ENCODE data around the gene TAS1R3.
"Not testable (repeated sequence)": the region's sequence is repeated elsewhere in the genome, so short reads cannot be mapped to it uniquely, and the experiment has no call there.

TAS1R3 gene

DNA sequence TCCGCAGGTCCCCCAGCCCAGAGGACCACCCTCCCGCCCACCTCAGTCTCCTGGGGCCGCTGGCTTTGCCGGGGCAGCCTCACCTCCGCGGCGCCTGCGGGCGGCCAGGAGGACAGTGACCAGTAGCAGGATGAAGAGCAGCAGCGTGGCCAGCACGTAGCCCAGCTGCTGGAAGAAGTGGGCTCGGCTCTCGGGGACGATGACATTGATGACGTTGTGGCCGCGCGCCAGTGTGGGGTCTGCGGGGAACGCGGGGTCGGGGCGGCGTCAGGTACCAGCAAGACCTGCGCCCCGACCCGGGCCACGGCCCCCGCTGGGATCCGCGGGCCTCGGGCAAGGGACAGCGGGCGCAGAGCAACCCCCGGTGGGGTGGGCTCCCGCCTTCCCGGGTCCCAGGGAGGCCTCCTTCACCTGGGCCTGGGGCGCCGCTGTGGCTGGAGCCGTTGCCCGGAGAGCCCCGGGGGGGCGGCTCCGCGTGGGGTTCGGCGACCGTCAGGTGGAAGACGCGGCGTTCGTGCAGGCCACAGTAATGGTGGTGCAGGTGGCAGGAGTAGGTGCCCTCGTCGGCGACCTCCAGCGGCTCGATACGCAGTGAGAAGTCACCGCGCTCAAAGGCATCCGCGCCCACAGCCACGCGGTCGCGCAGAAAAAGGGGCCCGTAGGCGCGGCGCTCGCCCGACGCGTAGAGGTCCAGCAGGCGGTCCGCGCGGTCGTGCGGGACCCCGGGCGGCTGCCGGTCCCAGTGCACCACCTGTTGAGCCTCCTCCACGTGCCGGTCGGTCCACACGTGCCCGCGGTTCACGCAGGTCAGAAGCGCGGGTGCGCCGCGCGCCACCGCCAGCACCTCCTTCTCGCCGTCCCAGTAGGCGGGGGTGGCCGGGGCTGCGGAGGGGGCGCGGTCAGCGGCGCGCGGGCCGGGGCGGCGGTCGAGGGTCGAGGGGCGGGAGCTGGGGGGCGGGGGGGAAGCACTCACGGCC lies 23.5 kb downstream of the TAS1R3 start:
- no peak for DNase-seq (ENCODE audit: low spot score)

GRCh38 chr1:1355416-1355815 lies 24.3 kb downstream of the TAS1R3 start:
- DNase-seq (ENCODE audit: low spot score), result no peak

GRCh38 chr1:1356166-1356795 lies 25.2 kb downstream of the TAS1R3 start:
- no peak for DNase-seq (ENCODE audit: low spot score)

DNA sequence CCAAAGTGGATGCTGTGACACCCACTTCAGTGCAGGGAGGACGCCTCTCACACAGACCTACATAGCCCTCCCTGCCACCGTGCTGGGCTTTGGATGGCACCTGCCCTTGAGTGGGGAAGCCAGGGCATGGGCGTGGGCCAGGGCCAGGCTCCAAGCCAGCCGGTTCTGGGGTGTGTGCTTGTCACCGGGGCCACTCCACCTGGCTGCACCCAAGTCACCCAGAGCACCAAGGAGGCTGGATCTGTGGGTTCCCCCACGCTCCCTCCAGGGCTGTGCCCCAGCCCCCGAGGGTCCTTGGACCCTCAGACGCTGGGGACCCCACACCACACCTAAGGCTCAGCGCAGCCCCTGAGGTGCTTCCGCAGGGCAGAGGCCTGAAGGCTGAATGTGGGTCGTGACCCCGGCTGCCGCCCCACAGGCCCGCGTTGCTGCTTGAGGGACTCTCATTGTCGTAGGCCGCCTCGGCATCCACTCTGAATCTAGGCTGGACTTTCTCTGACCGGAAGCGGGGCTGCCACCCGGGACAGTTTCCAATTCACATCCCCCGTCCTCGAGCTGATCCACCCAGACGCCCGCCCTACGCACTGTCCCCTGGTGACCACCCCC lies 25.8 kb downstream of the TAS1R3 start:
- no peak for DNase-seq (ENCODE audit: low spot score)

- no peak for DNase-seq (ENCODE audit: low spot score)
Observed at GRCh38 chr1:1357871-1358432, 26.9 kb downstream of the TAS1R3 start.

GRCh38 chr1:1358433-1359271 lies 27.6 kb downstream of the TAS1R3 start, which contains the start of gene MXRA8:
MXRA8 (minus strand) TSS chr1:1358555; CDS start chr1:1358504, 51 bp downstream.
- no peak for DNase-seq (ENCODE audit: low spot score)

DNA sequence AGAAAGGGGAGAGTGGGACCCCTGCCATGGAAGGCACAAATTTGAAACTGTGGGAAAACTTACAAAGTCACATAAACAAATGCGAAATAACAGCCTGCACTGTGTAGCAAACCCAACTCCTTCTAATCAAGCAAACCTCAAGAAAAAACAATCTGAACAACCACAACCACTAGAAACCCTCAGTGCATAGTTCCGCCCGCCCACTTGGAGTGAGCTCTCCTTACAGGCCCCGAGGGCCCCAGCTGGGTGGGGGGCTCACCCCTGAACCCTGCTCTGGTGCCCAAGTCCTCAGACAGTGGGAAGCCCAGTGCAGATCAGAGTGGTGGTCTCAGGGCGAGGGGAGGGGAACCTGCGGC lies 28.2 kb downstream of the TAS1R3 start:
- no peak for DNase-seq (ENCODE audit: low spot score)

DNA sequence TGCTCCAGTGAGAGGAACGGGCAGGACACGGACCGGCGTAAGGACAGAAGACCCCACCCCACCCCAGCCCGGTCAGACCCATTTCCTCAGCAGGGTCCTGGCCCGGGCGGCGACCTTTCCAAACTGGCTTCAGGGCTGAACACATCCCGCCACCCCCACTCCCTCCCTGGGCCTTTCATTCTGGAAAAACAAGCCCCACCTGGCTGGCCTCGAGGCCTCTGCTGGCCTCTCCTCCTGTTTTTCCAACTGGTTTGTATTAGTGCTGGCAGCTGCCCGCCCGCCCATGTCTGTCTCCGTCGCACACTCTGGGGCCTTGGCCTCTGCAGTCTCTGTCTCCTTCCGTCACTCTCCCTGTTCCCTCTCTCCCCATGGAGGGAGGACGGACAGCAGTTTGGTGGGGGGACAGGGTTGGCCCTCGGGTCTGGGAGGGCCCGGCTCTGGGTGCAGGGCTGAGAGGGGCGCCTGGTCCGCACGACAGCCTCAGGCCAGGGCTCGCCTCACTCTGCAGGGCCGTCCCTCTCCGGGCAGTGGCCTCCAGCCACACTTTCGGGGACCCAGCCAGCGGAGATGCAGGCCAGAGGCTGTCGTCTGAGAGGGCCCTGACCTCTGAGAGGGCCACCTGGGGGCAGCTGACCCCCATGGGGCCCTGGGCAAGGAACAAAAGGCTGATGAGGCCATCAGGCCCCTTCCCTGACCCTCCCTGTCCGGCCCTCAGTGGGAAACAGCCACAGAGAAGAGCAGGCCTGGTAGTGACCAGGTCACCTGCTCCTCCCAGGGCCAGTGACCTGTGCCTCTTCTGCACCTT lies 28.8 kb downstream of the TAS1R3 start:
- DNase-seq (ENCODE audit: low spot score), result no peak

DNA sequence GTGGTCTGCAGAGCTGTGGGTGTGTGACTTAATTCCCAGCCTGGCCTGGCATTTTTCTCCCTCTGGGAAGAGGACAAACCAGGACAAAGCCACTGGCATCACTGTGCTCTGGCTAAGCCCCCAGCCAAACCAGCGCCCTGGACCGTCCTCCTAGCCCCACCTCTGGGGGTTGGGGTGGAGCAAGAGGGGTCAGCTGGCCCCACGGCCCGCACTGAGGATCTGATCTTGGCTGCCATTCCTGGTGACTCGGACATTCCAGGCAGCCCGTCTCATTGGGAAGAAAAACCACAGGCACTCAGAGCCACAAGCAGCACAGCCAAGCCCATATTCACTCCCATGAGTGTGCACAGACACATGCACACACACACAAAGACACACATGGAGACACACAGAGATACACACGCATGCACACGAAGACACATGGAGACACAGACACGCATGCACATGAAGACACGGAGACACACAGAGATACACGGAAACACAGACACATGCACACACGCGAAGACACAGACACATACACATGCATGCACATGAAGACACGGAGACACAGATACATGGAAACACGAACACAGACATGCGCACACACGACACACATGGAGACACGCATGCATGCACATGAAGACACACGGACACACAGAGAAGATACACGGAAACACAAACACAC lies 29.6 kb downstream of the TAS1R3 start:
- DNase-seq (ENCODE audit: low spot score), result no peak

DNA sequence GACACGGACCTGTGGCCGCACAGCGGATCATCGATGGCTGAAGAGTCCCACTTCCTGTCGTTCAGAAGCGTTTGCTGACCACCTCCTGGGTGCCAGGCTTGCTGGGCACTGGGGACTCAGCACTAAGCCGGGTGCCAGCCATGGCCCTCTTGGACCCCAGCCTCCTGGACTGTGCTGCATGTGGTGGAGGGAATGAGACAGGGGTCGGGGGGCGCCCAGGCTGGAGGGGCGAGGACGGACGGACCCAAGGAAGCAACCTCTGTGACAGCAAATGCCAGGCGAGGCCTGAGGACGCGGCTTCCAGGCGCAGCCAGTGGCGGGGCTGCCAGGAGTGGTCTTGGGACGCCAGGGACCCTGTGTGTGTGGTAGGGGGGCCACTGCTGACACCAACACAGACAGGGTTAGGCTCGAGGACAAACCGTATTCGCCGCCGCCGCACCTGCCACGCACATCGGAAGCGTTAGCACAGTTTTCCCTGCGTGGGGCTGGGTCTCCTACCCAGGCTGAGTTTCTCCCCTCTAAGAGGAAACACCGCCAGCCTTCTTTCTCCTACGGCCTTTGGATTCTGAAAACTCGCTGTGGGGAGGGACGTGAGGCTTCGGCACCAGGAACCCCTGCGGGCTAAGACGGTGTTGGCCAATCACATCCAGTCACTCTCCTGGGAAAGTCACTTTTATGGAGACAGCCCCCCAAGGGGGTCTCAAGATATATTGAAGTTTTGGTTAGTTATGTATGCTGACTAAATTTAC lies 30.3 kb downstream of the TAS1R3 start:
- DNase-seq (ENCODE audit: low spot score), result no peak

- DNase-seq (ENCODE audit: low spot score), result no peak
Observed at GRCh38 chr1:1361982-1362423, 30.9 kb downstream of the TAS1R3 start.

- DNase-seq (ENCODE audit: low spot score), result no peak
Observed at GRCh38 chr1:1364266-1364665, 33.2 kb downstream of the TAS1R3 start.

GRCh38 chr1:1365875-1366698 lies 35.0 kb downstream of the TAS1R3 start:
- no peak for DNase-seq (ENCODE audit: low spot score)

DNA sequence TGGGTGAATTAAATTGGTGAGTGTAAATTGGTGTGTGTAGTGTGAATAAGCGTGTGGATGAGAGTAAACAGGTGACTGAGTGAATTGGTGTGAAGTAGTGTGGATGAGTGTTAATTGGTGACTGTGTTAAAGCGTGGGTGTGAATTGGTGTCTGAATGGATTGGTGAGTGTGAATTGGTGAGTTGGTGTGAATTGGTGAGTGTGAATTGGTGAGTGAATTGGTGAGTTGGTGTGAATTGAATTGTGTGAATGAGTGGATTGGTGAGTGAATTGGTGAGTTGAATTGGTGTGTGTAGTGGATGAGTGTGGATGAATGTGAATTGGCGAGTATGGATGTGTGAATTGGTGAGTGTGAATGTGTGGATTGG lies 35.6 kb downstream of the TAS1R3 start:
- no peak for DNase-seq (ENCODE audit: low spot score)

GRCh38 chr1:1367315-1367714 lies 36.2 kb downstream of the TAS1R3 start:
- no peak for DNase-seq (ENCODE audit: low spot score)

DNA sequence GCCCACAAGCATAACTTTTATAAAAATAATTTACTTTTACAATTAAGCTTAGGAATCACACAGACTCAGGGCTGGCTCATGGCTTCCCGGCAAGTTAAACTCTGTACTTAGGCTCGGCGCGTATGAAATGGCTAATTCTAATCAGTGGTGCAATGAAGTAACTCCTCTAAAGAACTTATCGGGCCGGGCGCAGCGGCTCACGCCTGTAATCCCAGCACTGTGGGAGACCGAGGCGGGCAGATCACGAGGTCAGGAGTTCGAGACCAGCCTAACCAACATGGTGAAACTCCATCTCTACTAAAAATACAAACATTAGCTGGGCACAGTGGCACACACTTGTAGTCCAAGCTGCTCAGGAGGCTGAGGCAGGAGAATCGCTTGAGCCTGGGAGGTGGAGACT lies 39.0 kb downstream of the TAS1R3 start:
- not testable (repeated sequence) for DNase-seq (ENCODE audit: low spot score)

DNA sequence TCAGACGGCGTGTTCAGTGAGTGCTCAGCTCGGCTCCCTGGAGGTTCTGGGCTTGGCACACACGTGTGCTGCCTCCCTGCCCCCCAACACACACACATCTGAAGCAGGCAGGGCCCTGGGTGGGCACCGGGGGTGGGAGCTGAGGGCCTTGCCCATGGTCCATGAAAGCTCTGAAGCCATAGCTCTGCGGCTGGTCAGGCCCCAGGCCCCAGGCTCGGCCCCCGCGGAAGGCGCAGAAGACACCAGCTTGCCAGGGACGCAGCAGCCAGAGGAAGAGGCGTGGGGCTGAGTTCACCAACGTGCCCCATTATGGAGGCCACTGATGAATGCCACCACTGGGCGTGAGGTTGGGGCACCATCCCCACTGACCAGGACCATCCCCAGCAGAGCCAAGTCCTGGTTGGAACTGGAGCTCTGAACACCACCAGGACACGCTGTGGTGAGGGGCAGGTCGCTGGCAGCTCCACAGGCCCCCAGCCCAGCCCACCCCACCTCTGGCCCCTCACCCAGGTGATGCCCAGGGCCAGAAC lies 39.8 kb downstream of the TAS1R3 start:
- no peak for DNase-seq (ENCODE audit: low spot score)

DNA sequence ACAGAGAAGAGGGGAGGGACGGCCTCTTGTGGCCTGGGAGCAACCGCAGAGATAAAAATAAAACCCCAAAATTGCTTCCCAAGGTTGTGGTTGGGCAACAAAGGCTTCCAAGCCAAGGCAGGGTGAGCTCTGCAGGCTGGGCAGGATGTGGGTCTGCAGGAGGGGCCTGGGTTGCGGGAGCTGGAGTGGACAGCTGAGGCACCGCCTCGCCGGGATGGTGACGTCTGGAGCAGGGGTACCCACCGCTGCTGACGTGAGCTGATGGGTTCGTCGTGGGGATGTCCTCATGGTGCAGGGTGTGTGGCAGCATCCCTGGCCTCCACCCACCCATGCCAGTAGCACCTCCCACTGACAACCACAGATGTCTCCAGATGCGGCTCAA lies 40.3 kb downstream of the TAS1R3 start:
- no peak for DNase-seq (ENCODE audit: low spot score)
